ENCODE data around the gene HPSE2.

GRCh38 chr10:98555021-98555619 is 680.5 kb downstream of the HPSE2 start:
- TF ChIP-seq YY1 (IDR thresholded peaks at IDR 0.05; ENCODE audit: insufficient read depth, insufficient read length) = no peak
- TF ChIP-seq SUZ12 (IDR thresholded peaks at IDR 0.05; ENCODE audit: extremely low read depth, insufficient read depth, insufficient read length) = no peak

Measured in NT2/D1 (cell line).